Right lobe of liver (tissue), 4 donors: ENCODE data around the gene RBFOX2.

Source experiments
- CTCF ChIP-seq, 4 donors: fragments of 200-600 bp in 3 of 4; fragments of 450-650 bp in 1 of 4; IDR thresholded peaks; one replicate each; pipeline versions ENCODE4 v1.5.1 to v1.8.0; 2016 to 2022; ENCODE audit warnings: antibody characterized with exemption in 4 of 4, mild to moderate bottlenecking in 2 of 4
- POLR2A ChIP-seq: fragments of 450-650 bp; IDR thresholded peaks from one replicate; pipeline ENCODE4 v1.6.1; 2017; ENCODE audit warnings: antibody characterized with exemption, mild to moderate bottlenecking
- donor health status: DM: no; HTN: no; CAD: no.
- donor health status: DM: no; HTN: no; CAD: no.
- donor health status: DM: no; HTN: yes; CAD: no.

GRCh38 chr22:35872451-35872850 lies 156.2 kb downstream of the RBFOX2 start:
- no peak for TF ChIP-seq POLR2A
- TF ChIP-seq CTCF (IDR thresholded peaks at IDR 0.05): no peak
